ENCODE measurements around the gene METRN.

Gene METRN

GRCh38 chr16:714558-715476, at the start of gene METRN:
Gene METRN, plus strand, starts transcription at chr16:715118. Its CDS starts 172 bp downstream, at chr16:715290.
- in situ Hi-C loops (cut with HindIII; ENCODE audit: low sequenced_read_pairs) = no loop called here

- in situ Hi-C loops (cut with HindIII; ENCODE audit: low sequenced_read_pairs) = no loop called here
Observed at GRCh38 chr16:666572-666971, 48.3 kb upstream of the METRN start.

- in situ Hi-C loops (cut with HindIII; ENCODE audit: low sequenced_read_pairs) = no loop called here
Observed at GRCh38 chr16:667113-667779, 47.7 kb upstream of the METRN start.

GRCh38 chr16:667780-668518, 47.0 kb upstream of the METRN start, which contains the start of gene RHOT2:
Gene RHOT2, plus strand, starts transcription at chr16:668132. Its CDS starts 68 bp downstream, at chr16:668200.
- in situ Hi-C loops (cut with HindIII; ENCODE audit: low sequenced_read_pairs) = no loop called here

- in situ Hi-C loops (cut with HindIII; ENCODE audit: low sequenced_read_pairs) = no loop called here
Observed at GRCh38 chr16:668519-669171, 46.3 kb upstream of the METRN start.

DNA sequence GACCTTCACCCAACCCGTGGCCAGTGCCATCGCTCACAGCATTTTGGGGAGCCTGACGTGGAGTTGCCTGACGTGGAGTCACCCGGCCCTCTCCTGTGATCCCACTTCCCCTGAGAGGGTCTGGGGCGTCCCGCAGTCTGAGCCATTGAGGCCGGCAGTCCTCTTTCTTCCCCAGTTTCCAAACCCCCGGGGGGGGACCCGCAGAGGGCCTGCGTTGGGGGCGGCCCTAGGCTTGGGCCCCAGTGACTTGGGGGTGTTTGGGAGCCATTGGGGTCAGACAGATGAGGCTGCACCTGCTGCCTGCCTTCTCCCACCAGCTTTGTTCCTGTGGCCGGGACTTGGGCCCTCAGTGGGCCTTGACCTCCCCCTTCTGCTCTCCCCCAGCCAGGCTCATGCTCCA, 45.3 kb upstream of the METRN start:
- in situ Hi-C loops (cut with HindIII; ENCODE audit: low sequenced_read_pairs) = no loop called here

DNA sequence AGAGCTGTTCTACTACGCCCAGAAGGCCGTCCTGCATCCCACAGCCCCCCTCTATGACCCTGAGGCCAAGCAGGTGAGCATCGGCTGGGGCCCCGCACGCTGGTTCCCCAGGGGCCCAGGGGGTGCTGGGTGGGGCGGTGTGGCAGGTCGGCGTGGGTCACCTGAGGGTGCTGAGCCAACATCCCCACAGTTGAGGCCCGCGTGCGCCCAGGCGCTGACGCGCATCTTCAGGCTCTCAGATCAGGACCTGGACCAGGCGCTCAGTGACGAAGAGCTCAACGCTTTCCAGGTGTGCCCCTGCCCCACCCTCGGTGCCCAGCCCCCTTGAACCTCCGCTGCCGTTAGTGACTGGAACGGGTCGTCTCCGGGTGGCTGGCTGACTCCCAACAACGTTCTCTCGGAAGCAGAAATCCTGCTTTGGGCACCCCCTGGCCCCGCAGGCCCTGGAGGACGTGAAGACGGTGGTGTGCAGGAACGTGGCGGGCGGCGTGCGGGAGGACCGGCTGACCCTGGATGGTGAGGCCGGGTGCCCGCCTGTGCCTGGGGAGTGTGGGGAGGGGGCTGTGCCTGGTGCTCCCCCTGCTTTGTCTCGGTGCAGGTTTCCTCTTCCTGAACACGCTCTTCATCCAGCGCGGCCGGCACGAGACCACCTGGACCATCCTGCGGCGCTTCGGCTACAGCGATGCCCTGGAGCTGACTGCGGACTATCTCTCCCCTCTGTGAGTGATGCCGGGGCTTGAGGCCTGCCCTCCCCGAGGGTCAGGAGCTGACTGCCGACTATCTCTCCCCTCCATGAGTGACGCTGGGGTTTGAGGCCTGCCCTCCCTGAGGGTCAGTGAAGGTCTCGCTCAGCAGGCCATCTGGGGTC, 44.2 kb upstream of the METRN start:
- in situ Hi-C loops (cut with HindIII; ENCODE audit: low sequenced_read_pairs) = no loop called here

DNA sequence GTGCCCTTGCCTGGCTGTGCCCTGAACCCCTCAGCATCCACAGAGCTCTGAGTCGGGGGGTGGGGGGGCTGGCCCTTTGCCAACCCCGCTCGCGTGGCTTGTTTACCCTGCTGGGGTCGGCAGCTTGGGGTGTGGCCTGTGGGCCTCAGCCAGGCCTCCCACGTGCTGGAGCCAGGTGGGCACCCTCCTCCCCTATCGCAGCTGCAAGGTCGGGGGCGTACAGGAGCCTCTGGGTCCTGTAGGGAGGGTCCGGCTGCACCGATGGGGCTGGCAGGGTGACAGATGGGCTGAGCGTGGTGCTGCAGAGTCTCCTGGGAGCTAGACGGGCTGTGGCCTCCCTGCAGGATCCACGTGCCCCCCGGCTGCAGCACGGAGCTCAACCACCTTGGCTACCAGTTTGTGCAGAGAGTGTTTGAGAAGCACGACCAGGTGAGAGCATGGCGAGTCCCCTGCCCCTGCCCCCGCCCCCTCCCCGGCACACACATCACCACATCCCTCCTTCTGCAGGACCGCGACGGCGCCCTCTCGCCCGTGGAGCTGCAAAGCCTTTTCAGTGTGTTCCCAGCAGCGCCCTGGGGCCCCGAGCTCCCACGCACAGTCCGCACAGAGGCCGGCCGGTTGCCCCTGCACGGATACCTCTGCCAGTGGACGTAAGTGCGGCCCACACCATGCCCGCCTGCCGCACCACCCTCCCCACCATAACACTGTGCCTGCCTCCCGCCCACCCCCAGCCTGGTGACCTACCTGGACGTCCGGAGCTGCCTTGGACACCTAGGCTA, 43.4 kb upstream of the METRN start:
- in situ Hi-C loops (cut with HindIII; ENCODE audit: low sequenced_read_pairs) = no loop called here

DNA sequence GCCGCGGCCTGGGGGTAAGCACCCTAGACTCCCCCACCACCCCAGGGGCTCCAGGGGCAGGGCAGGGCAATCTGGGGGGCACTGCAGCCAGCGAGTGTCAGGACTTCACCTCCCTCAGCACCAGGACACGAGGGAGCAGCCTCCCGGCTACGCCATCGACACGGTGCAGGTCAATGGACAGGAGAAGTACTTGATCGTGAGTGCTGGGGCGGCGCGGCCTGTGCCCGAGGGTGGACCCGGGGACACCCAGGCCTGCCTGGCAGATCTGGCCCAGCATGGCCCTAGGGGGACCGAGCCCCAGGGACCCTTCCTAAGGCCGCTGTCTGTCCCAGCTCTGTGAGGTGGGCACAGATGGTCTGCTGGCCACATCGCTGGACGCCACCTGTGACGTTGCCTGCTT, 42.5 kb upstream of the METRN start:
- in situ Hi-C loops (cut with HindIII; ENCODE audit: low sequenced_read_pairs) = no loop called here

- in situ Hi-C loops (cut with HindIII; ENCODE audit: low sequenced_read_pairs) = no loop called here
Observed at GRCh38 chr16:672851-673250, 42.1 kb upstream of the METRN start.

DNA sequence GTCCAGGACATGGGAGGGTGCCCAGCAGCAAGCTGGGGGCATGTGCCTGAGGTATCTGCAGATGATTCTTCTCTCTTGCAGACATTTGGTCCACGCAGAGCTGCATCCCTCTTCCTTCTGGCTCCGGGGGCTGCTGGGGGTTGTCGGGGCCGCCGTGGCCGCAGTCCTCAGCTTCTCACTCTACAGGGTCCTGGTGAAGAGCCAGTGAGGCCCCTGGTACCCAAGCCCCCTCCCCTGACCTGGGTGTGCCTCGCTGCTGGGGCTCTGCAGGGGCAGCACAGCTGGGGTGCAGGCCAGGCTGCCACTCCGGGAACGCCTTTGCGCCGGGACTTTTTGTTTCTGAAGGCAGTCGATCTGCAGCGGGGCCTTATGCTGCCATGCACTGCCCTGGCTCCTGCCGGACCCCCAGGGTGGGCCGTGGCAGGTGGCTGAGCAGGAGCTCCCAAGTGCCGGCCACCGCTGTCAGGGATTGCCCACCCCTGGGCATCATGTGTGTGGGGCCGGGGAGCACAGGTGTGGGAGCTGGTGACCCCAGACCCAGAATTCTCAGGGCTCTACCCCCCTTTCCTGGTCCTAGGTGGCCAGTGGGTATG, 41.4 kb upstream of the METRN start:
- in situ Hi-C loops (cut with HindIII; ENCODE audit: low sequenced_read_pairs) = no loop called here

DNA sequence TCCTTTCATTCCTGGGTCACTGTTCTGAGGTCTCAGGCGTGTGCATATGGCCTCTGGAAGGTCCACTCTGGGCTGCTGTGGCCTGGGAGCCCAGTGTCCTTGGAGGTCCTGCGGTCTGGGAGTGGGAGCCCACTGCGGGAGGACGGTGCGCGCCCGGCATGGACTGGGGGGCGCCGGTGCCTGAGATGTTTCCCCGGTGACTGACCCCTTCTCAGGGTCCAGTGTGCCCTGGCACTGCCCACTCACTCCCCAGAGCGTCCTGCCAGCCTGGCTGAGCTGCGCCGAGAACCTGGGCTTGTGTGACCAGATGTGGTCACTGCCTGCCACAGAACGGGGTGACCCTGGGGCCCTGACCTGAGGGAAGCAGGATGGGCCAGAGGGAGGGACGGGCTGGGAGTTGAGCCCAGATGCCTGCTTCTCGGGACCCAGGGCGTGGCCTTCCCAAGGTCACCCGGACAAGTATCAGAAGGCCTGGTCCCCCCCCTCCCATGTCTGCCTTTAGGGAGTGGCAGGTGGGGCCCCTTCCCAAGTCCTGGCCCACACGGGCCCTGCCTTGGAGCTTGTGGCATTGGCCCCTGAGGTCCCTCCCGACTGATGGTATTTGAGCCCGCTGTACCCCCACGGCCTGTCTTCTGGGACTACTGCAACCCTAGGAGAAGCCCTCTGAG, 40.6 kb upstream of the METRN start:
- in situ Hi-C loops (cut with HindIII; ENCODE audit: low sequenced_read_pairs) = no loop called here

- in situ Hi-C loops (cut with HindIII; ENCODE audit: low sequenced_read_pairs) = no loop called here
Observed at GRCh38 chr16:674968-675883, 39.7 kb upstream of the METRN start, which contains the start of gene RHBDL1. Gene RHBDL1, plus strand, starts transcription at chr16:675671. Its CDS starts 120 bp downstream, at chr16:675791.

DNA sequence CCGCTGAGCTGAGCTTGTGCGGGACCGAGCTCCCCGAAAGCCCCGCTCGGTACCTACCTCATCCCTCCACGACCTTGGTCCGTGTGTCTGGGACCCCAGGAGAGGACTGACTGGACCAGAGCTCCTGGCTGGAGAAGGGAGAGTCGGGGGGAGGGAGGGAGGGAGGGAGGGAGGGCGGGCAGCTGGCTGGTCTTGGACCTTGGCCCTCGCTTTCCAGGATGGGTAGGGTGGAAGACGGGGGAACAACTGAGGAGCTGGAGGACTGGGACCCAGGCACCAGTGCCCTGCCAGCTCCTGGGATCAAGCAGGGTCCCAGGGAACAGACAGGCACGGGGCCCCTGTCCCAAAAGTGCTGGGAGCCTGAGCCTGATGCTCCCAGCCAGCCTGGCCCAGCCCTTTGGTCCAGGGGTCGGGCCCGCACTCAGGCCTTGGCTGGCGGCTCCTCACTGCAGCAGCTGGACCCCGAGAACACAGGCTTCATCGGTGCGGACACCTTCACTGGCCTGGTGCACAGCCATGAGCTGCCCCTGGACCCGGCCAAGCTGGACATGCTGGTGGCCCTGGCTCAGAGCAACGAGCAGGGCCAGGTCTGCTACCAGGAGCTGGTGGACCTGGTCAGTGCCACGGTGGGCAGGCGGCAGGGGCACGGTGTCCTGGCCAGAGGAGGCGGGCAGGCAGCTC, 38.9 kb upstream of the METRN start:
- in situ Hi-C loops (cut with HindIII; ENCODE audit: low sequenced_read_pairs) = no loop called here

- in situ Hi-C loops (cut with HindIII; ENCODE audit: low sequenced_read_pairs) = no loop called here
Observed at GRCh38 chr16:676565-676902, 38.4 kb upstream of the METRN start.

DNA sequence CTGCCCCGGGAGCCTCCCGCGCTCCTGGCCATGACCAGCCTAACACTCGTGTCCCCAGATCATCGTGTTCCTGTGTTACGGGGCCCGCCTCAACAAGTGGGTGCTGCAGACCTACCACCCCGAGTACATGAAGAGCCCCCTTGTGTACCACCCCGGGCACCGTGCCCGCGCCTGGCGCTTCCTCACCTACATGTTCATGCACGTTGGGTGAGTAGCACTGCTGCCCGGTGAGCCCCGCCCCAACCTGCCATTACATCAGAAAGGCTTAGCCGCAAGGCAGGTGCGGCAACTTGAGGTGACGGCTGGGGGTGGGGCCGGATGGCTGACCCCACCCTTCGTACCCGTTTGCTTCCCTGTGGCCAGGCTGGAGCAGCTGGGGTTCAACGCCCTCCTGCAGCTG, 38.0 kb upstream of the METRN start:
- in situ Hi-C loops (cut with HindIII; ENCODE audit: low sequenced_read_pairs) = no loop called here
